Stimulated activated CD4-positive, alpha-beta T cell treated with anti-CD3 and anti-CD28 coated beads, Interleukin-4, amount 100 ng/mL, for 1 hour (primary cell): Measurements from ENCODE around the gene PLXNB1.

Experiments used
- DNase-seq: peaks from one replicate; pipeline ENCODE4 v3.0.0-alpha.2; 2020

Gene PLXNB1

GRCh38 chr3:48415251-48415953, 14.5 kb downstream of the PLXNB1 start:
- no peak for DNase-seq

GRCh38 chr3:48414376-48415250, 15.3 kb downstream of the PLXNB1 start:
- DNase-seq: no peak

DNA sequence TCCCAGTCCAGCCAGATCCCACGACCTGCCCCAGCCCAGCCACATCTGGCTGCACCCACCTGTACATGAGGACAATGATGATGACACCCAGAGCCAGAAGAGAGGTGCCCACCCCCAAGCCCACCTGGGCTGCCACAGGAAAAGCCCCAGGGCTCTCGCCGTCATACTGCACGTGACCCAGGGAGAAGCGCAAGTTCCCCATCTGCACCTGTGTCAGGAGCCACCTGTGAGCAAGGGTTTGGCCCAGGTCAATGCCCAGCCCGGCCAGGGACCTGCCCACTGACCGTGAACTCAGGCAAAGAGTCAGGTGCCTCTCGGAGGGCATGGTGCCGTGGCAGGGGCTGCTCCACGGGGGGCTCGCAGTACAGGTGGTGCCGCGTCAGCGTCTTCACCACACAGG, 16.3 kb downstream of the PLXNB1 start:
- no peak for DNase-seq

- no peak for DNase-seq
These were observed 16.8 kb downstream of the PLXNB1 start for GRCh38 chr3:48413086-48413485.

GRCh38 chr3:48412375-48413001, 17.4 kb downstream of the PLXNB1 start:
- no peak for DNase-seq

DNA sequence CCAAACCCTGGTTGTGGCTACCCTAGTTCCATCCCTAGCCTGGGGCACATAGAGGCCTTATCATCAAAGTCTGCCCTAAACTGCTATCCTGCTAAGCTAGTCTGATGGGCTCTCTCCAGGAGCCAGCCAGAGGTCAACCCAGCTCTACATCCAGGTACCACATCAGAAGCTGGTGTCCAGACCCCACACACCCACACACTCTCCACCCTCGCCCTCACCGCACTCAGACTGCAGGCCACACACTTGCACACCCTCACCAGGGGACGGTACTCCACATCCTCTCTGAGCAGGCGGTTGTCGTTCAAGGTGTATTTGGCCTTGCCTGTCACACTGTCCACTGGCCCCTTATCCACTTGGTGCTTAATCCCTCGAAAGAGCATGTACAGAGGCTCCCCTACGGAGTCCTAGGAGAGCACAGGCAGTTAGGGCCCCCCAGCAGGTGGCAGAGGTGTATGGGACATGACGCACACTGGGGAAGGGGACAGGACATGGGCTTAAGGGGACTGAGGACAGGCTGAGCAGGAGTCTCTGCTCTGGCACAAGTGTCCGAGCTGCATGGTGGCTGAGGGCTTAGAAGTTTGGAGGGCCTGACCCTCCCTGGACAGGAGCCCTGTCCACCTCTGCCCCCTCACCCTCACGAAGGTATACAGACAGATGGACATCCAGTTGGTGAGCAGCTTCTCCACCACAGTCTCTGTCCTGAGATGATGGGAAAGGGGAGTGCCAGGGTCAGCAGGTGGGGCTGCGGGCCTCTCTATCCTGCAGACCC, 18.1 kb downstream of the PLXNB1 start:
- no peak for DNase-seq

DNA sequence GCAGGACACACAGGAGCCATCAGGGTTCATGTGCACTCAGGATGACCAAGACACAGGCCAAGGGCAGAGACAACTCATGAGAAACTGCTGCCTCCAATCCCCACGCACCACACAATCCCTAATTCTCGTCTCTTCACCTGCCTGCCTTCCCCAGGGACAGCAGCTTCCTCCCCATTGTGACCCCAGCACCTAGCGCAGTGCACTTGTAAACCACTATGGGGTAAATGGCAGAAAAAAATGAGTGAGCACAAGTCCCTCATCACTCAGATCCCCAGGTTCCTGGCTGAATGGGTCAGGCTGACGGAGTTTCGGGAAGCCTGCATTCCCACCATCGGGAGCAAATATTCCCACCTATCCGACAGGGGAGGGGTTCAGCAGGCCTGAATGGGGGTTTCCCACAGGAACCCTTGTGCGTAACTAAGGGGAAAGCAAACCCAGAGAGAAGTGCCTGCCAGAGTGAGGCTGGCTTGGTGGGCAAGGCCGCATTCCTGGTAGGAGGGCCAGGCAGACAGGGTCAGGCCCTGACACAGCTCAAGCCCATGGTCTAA, 18.8 kb downstream of the PLXNB1 start:
- DNase-seq: no peak

GRCh38 chr3:48410205-48411040, 19.5 kb downstream of the PLXNB1 start:
- DNase-seq: no peak

DNA sequence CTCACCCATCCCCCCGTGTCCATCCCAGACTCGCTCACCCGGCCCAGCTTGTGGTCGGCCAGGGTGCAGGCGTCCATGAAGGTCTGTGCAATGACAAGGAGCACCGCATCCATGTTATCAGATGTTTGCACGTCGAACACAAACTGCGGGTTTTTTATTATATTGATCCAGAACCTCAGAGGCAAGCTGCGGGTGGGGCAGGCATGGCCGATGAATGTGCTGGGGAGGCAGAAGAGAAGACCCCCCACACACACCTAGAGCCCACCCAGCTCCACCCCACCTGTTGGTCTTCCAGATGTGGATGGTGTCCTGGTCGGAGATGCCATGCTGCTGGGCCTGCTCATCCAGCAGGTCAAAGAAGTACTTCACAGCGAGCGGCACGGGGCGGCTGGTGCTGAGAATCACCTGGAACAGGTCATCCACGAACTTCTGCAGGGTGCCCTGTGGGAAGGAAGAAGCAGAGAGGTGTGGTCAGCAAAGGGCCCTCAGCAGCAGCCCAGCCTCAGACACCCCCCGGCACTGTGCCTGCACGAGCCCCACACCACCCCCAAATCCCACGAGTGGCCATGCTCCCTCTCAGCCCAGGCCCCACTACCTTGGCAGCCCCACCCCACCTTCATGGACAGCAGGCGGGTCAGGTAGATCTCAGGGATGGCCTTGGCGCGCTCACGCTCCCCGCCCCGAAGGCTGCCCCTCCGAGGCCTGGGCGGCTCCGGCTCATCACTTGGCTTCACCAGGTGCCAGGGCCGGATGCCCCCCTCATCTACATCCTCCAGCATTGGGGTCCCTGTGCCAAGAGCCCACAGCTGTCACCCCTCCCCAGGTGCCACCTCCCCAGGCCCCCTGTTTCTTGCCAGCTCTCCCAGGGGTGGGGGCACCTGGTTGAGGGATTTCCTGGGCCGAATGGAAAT, 20.3 kb downstream of the PLXNB1 start:
- no peak for DNase-seq

DNA sequence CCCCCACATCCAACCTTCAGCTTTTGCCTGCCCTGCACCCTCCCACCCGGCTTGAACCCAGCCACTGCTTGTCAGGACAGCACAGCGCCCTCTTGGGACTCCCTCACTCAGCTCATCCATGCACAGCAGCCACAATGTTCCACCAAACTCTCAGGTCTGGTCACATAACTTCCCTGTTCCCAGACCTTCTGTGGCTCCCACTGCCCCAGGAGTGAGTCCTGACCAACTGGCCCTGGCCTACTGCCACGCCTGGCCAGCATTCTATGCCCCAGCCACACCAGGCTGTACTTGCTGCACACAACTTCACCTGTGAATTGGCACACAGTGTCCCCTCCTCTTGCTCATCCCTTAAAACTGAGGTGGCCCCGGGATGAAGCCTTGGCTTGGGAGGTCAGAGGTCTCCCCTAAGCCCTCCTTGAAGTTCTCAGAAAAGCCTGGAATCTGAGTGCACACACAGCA, 21.0 kb downstream of the PLXNB1 start:
- DNase-seq: no peak

DNA sequence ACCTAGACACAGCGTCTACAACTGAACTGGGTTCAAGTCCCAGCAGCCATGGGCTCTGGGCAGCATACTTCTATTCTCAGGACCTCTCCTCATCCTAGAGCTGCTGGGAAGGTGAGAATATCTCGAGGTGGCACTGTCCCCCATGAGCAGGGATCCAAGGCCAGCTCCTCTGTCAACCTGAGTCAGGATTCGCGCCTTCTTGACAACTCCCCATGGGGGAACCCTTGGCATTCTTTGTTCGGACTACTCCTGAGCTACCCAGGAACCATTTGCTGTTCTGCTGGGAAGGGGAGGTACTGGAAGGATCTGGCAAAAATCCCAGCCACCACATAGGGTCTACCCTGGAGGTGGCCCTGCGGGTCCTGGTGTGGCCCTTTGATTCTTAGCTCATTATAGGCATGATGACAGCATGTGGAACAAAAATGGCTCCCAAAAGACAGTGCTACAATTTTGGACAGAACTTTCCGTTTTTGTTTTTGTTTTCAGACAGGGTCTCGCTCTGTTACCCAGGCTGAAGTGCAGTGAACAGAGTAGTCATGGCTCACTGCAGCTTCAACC, 22.3 kb downstream of the PLXNB1 start:
- DNase-seq: no peak

DNA sequence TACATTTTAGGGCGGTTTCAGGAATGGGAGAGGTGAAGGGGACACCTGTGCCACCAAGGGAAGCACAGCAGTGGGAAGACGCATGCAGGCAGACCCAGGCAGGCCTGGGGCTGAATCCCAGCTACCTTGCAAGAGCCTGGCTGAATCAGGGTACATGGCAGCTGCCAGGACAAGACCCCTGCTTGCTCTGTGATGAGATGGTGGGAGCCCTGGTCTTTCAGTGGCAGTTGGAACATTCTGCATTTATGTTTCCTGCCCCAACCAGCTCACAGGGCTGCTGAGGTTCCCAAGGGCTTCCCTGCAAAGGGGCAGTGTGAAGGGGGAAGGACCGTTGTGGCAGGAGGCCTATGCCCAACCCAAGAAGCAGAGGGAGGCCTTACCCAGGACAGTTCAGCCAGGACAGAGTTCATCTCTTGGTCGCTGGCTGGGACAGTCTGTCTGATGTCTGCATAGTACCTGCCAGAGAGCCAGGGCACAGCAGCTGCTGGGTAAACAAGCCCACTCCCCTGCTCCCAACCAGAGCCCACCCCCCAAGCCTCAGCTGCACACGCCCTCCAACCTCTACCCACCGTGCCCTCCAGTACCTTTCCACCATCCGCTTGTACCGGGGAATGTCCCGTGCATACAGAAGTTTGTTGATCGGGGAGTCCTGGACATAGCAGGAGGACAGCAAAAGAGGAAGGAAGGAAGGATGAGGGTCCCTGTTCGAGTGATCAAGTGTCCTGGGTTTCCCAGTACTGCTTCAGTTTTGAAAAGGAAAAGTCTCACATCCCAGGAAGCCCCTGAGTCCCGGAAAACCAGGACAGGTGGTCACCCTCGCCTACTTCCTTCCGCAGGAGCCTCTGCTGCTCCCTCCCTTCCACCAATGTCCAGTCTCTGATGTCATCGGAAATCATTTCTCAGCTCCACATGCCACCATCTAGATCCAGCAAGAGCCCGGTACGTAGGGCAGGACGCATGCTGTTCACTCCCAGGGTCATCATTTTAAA, 23.1 kb downstream of the PLXNB1 start:
- no peak for DNase-seq

DNA sequence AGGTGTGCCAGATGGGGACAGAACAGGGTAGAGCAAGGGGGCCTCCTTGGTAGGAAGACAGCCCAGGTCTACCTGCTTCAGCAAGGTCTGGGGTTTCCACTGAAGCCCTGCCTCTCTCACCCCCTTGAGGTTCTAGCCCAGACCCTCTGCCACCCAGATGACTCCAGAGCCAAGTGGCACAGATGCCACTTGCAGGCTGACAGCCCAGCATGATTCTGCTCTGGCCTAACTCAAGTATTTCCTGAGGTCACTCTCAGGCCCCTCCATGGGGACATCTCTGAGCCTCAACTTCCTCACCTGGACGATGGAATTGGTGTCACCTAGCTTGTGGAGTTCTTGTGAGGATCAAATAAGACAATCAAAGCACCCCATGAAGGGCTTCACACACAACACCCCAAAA, 23.9 kb downstream of the PLXNB1 start:
- DNase-seq: no peak

GRCh38 chr3:48405343-48405881, 24.5 kb downstream of the PLXNB1 start:
- DNase-seq: no peak

- no peak for DNase-seq
These were observed 25.2 kb downstream of the PLXNB1 start for GRCh38 chr3:48404440-48405342.

GRCh38 chr3:48403533-48404439, 26.1 kb downstream of the PLXNB1 start:
- DNase-seq: no peak
